HepG2 (cell line): ENCODE measurements around the gene GNAZ. TPM values are rescaled to one million over a fixed set of nuclear protein-coding genes. Genes with fewer than 3 reads are reported as not detected.

Experiments
- ATAC-seq: fragments of 200-7000 bp; cut with Tn5 transposase; 3 replicates; pipeline ENCODE4 v1.9.1; 2020; ENCODE audit warnings: mild to moderate bottlenecking, moderate library complexity
- BruUV-seq: library from RNA; stranded (reverse); fragments of 400-500 nt; replicated peaks from 2 replicates; lab custom pipeline; 2021; lab: Mats Ljungman, UMichigan
- CTCF ChIA-PET: fragments of 300-600 bp; formaldehyde crosslinking; extraction: SDS; loops from one replicate; lab custom pipeline; 2021; ENCODE audit warnings: low total read pairs, inconsistent platforms, low intra/inter-chr PET ratio; lab: Yijun Ruan, JAX
- POLR2A ChIA-PET: fragments of 350-600 bp; sonication (Branson Sonifier 250); formaldehyde crosslinking; loops from one replicate; lab custom pipeline; 2020; ENCODE audit warnings: antibody characterized with exemption, inconsistent platforms; lab: Yijun Ruan, JAX
- DNase-seq: peaks from one replicate; pipeline ENCODE4 v3.0.0-alpha.2; 2015; ENCODE audit warnings: low spot score
- FAIRE-seq: peaks from 3 replicates; lab custom pipeline; 2011; peaks lifted over from hg19 to GRCh38; lab: Jason Lieb, UNC
- H2AFZ ChIP-seq: one replicate; pipeline ENCODE4 v1.6.1; 2011; ENCODE audit warnings: low read length, inconsistent platforms
- H3K27ac ChIP-seq: fragments of 300-600 bp; 3 replicates; pipeline ENCODE4 v1.8.0; 2011; ENCODE audit warnings: mixed run types, mild to moderate bottlenecking, mixed read lengths, low read length, inconsistent platforms; ENCODE audit not compliant: insufficient read depth; ENCODE audit errors: extremely low read length
- H3K27me3 ChIP-seq, 2 experiments: fragments of 200-600 bp in 1 of 2; 2 replicates in 1 of 2; 3 replicates in 1 of 2; pipeline versions ENCODE4 v1.6.0 to v1.8.0; 2011; ENCODE audit warnings: low read length in 2 of 2, mild to moderate bottlenecking in 2 of 2, moderate library complexity in 2 of 2, inconsistent platforms in 1 of 2; ENCODE audit not compliant: insufficient read depth in 2 of 2, control insufficient read depth in 1 of 2
- H3K36me3 ChIP-seq, 2 experiments: fragments of 200-600 bp in 1 of 2; replicated peaks in 1 of 2; 2 replicates in 1 of 2; 3 replicates in 1 of 2; pipeline versions ENCODE4 v1.5.1 to v1.8.0; 2011; ENCODE audit warnings: low read length in 2 of 2, inconsistent platforms in 1 of 2; ENCODE audit not compliant: insufficient read depth in 2 of 2, control insufficient read depth in 1 of 2
- H3K4me1 ChIP-seq: 2 replicates; pipeline ENCODE4 v1.5.1; 2012; ENCODE audit warnings: low read length, inconsistent platforms; ENCODE audit not compliant: insufficient read depth
- H3K4me2 ChIP-seq: 2 replicates; pipeline ENCODE4 v1.6.0; 2011; ENCODE audit warnings: low read depth, low read length, inconsistent platforms
- H3K4me3 ChIP-seq, 3 experiments: fragments of 200-600 bp in 1 of 3; sonication (generic), shearing (Covaris generic) in 1 of 3; replicated peaks in 1 of 3; 2 replicates each; pipeline ENCODE4 v1.5.1; 2011 to 2016; ENCODE audit warnings: low read length in 3 of 3, inconsistent platforms in 2 of 3, low read depth in 2 of 3, mild to moderate bottlenecking in 2 of 3, control low read depth in 1 of 3, mixed read lengths in 1 of 3; ENCODE audit not compliant: insufficient read depth in 1 of 3
- H3K79me2 ChIP-seq: one replicate; pipeline ENCODE4 v1.6.1; 2011; ENCODE audit warnings: low read length, inconsistent platforms; ENCODE audit not compliant: insufficient read depth
- H3K9ac ChIP-seq: 2 replicates; pipeline ENCODE4 v1.6.0; 2011; ENCODE audit warnings: mild to moderate bottlenecking, low read depth, low read length, inconsistent platforms; ENCODE audit not compliant: insufficient read depth
- H3K9me3 ChIP-seq: 2 replicates; pipeline ENCODE4 v1.5.1; 2012; ENCODE audit warnings: mild to moderate bottlenecking, low read length
- H4K20me1 ChIP-seq: 2 replicates; pipeline ENCODE4 v1.6.0; 2011; ENCODE audit warnings: inconsistent platforms, mild to moderate bottlenecking, low read length, moderate library complexity; ENCODE audit not compliant: insufficient read depth
- BRCA1 ChIP-seq: sonication (generic); formaldehyde crosslinking; IDR thresholded peaks from 2 replicates; pipeline ENCODE4 v1.4.0; 2020; ENCODE audit warnings: missing genetic modification reagents
- CREB1 ChIP-seq, 2 experiments: fragments of 450-650 bp in 1 of 2; IDR thresholded peaks; 2 replicates each; pipeline ENCODE4 v1.6.1; 2016 to 2017; ENCODE audit warnings: control low read depth in 1 of 2, mild to moderate bottlenecking in 1 of 2, missing compliant biosample characterization in 1 of 2, missing genetic modification characterization in 1 of 2
- FOSL1 ChIP-seq: sonication (generic); formaldehyde crosslinking; IDR thresholded peaks from 2 replicates; pipeline ENCODE4 v1.9.0; 2021; ENCODE audit warnings: missing genetic modification reagents, borderline replicate concordance
- HMGXB4 ChIP-seq, 2 experiments: sonication (generic) in 1 of 2; formaldehyde crosslinking in 1 of 2; IDR thresholded peaks; 2 replicates each; pipeline versions ENCODE4 v1.4.0 to v1.6.1; 2018 to 2020; ENCODE audit warnings: missing genetic modification reagents in 2 of 2, borderline replicate concordance in 1 of 2, low read depth in 1 of 2, mild to moderate bottlenecking in 1 of 2, missing biosample characterization in 1 of 2
- HNRNPH1 ChIP-seq: fragments of 200-400 bp; formaldehyde crosslinking; optimal IDR thresholded peaks from 2 replicates; pipeline ENCODE3; 2017; ENCODE audit warnings: mild to moderate bottlenecking, low read depth, low read length
- KDM6A ChIP-seq: IDR thresholded peaks from 2 replicates; pipeline ENCODE4 v1.6.1; 2016; ENCODE audit warnings: low read depth
- NFKB2 ChIP-seq: sonication (generic); formaldehyde crosslinking; IDR thresholded peaks from 2 replicates; pipeline ENCODE4 v1.4.0; 2020; ENCODE audit warnings: missing genetic modification reagents, borderline replicate concordance
- RBFOX2 ChIP-seq: fragments of 200-400 bp; formaldehyde crosslinking; IDR thresholded peaks from 2 replicates; pipeline ENCODE4 v1.6.1; 2017; ENCODE audit warnings: low read depth, mild to moderate bottlenecking, low read length
- SSRP1 ChIP-seq: IDR thresholded peaks from 2 replicates; pipeline ENCODE4 v1.6.1; 2016; ENCODE audit warnings: control low read depth
- TERF1 ChIP-seq: sonication (generic); formaldehyde crosslinking; IDR thresholded peaks from 2 replicates; pipeline ENCODE4 v1.8.0; 2022; ENCODE audit warnings: mild to moderate bottlenecking, missing genetic modification reagents, moderate library complexity
- TOE1 ChIP-seq: sonication (generic); formaldehyde crosslinking; IDR thresholded peaks from 2 replicates; pipeline ENCODE4 v1.4.0; 2020; ENCODE audit warnings: mild to moderate bottlenecking, missing genetic modification reagents
- WIZ ChIP-seq: sonication (generic); formaldehyde crosslinking; IDR thresholded peaks from 2 replicates; pipeline ENCODE4 v1.5.1; 2020; ENCODE audit warnings: mild to moderate bottlenecking, missing genetic modification reagents
- ZBTB33 ChIP-seq: sonication (generic); formaldehyde crosslinking; IDR thresholded peaks from 2 replicates; pipeline ENCODE4 v1.4.0; 2020; ENCODE audit warnings: missing genetic modification reagents
- ZEB1 ChIP-seq: IDR thresholded peaks from 2 replicates; pipeline ENCODE4 v1.6.1; 2012; ENCODE audit warnings: mild to moderate bottlenecking, low read depth, inconsistent platforms; ENCODE audit not compliant: insufficient replicate concordance
- ZNF282 ChIP-seq: fragments of 450-650 bp; IDR thresholded peaks from 2 replicates; pipeline ENCODE4 v1.6.1; 2018; ENCODE audit not compliant: partially characterized antibody
- ZNF644 ChIP-seq: IDR thresholded peaks from 2 replicates; pipeline ENCODE4 v1.6.1; 2016; ENCODE audit warnings: low read depth
- ZNF737 ChIP-seq: sonication (generic); formaldehyde crosslinking; IDR thresholded peaks from 2 replicates; pipeline ENCODE4 v1.5.0; 2020; ENCODE audit warnings: missing genetic modification reagents, mild to moderate bottlenecking, borderline replicate concordance
- ZSCAN29 ChIP-seq: sonication (generic); formaldehyde crosslinking; conservative IDR thresholded peaks from 2 replicates; pipeline ENCODE4 v1.4.0; 2020; ENCODE audit warnings: mild to moderate bottlenecking, missing genetic modification reagents
- ZZZ3 ChIP-seq: sonication (generic); formaldehyde crosslinking; IDR thresholded peaks from 2 replicates; pipeline ENCODE4 v1.4.0; 2020; ENCODE audit warnings: missing genetic modification reagents, mild to moderate bottlenecking, borderline replicate concordance
- WGBS: methylation state at CpG from one replicate; pipeline ENCODE4 v1.1.6; 2017; ENCODE audit warnings: low lambda C conversion rate; 5-methylcytosine and 5-hydroxymethylcytosine counted together
- in situ Hi-C: cut with HindIII; loops from 2 replicates; pipeline ENCODE4 v1.10.0; 2017; ENCODE audit warnings: low pct_unique_long_range_greater_than_20kb; ENCODE audit not compliant: extremely low pct_ligation_motif_present
- intact Hi-C: fragments of 100-400 bp; cut with micrococcal nuclease; formaldehyde crosslinking; loops from one replicate; pipeline ENCODE4 v1.10.0; 2022; ENCODE audit not compliant: unreplicated experiment
- polyA plus RNA-seq, 8 experiments: library from polyadenylated mRNA; depleted of rRNA in 3 of 8; stranded (reverse) in 7 of 8; unstranded in 1 of 8; fragments of >200 nt; fragmentation: Illumina TruSeq in 4 of 8; extraction: Trizol in 4 of 8; gene quantifications; 2 replicates each; pipeline versions ENCODE4 v1.2.1 to v1.2.3, GENCODE V29; 2011 to 2016; ENCODE audit warnings: low read depth in 4 of 8, missing spikeins in 1 of 8, mixed read lengths in 1 of 8; ENCODE audit not compliant: insufficient read depth in 1 of 8
- total RNA-seq, 5 experiments: library from RNA; depleted of rRNA; stranded (reverse); fragments of >200 nt; fragmentation: Illumina TruSeq; extraction: Trizol; gene quantifications; 2 replicates each; pipeline ENCODE4 v1.2.3, GENCODE V29; 2016; ENCODE audit warnings: low read depth in 1 of 5

Gene GNAZ
- total and polyA plus RNA-seq, 2 of the 13 experiments (the other 11 are each of a cell fraction or from before 2014, with no cell fraction given) = 11.4 to 22.3 TPM

DNA sequence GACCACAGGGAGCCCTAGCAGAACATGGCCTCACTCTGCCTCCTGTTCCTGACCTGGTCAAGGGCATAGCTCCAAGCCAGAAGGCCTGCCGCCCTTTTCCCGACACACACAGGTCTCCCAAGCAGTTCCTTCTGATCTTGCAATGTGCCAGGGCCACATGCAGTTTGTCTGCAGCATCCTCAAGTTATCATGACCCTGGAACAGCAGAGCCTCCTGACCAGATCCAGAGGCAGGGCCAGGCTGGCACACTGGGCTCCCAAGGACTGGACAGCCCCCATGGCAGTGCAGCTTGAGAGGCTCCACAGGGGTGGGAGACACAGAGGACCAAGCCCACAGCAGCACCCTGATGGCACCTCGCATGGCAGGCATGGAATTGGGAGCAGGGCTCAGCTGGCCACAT is 31.2 kb downstream of the GNAZ start (continued):
- TF ChIP-seq TERF1 (CRISPR knock-in tag) = no peak
- TF ChIP-seq ZNF282 = no peak

GRCh38 chr22:23102002-23102655 is 31.8 kb downstream of the GNAZ start:
- Histone ChIP-seq H3K27me3 (no peaks in the 10 kb centered on the region), H3K36me3 (peaks cover 7 to 20% of the 10 kb centered on the region in 2 experiments; a peak in 4 of 5 replicates), H3K27ac (no peak overlapping the region), H3K4me1 (peaks cover 10% of the 10 kb centered on the region; the same call in 1 of the 2 replicates), H3K9ac (no peak overlapping the region), H3K9me3 (no peaks in the 10 kb centered on the region), H3K79me2 (no peaks in the 10 kb centered on the region), H4K20me1 (no peaks in the 10 kb centered on the region), H3K4me2 (no peak overlapping the region), H2AFZ (no peak overlapping the region), H3K4me3 (no peak overlapping the region)
- ChIA-PET CTCF (no interaction called here), POLR2A (interaction anchor here (1.0 kb wide), 1 partner anchor 27 kb away, joined by 3 read pairs; no protein-coding TSS in a partner anchor)
- FAIRE-seq = no peak
- ATAC-seq = no peak
- 94% methylated on average over 8 of the region's 10 CpGs for WGBS
- intact Hi-C loops (no loop called here), in situ Hi-C loops (no loop called here)
- no peak for DNase-seq
- BruUV-seq = no TSS peak
- TF ChIP-seq ZEB1 = no peak
- TF ChIP-seq TOE1 = no peak
- no peak for TF ChIP-seq FOSL1
- no peak for TF ChIP-seq HNRNPH1
- TF ChIP-seq ZNF737 = no peak
- no peak for TF ChIP-seq ZSCAN29 (CRISPR knock-in tag)
- no peak for TF ChIP-seq CREB1 (IDR thresholded peaks at IDR 0.05)
- TF ChIP-seq CREB1 (CRISPR knock-in tag; IDR thresholded peaks at IDR 0.05) = no peak
- no peak for TF ChIP-seq RBFOX2
- no peak for TF ChIP-seq ZBTB33 (CRISPR knock-in tag)
- TF ChIP-seq NFKB2 (CRISPR knock-in tag) = no peak
- TF ChIP-seq SSRP1 (CRISPR knock-in tag) = no peak
- TF ChIP-seq KDM6A = no peak
- TF ChIP-seq WIZ (CRISPR knock-in tag) = no peak
- no peak for TF ChIP-seq ZZZ3 (CRISPR knock-in tag)
- TF ChIP-seq ZNF644 = no peak
- TF ChIP-seq HMGXB4 (CRISPR knock-in tag; IDR thresholded peaks at IDR 0.05; ENCODE audit: borderline replicate concordance in 1 of 2, low read depth in 1 of 2) = no peak
- TF ChIP-seq BRCA1 = no peak
